ENCODE measurements around the gene PDE4D.

- no peak for TF ChIP-seq EZH2 (IDR thresholded peaks at IDR 0.05; ENCODE audit: insufficient read depth, low read length)
- TF ChIP-seq CTCF (IDR thresholded peaks at IDR 0.05; ENCODE audit: insufficient read depth, low read depth, low read length), result no peak
Observed at GRCh38 chr5:59709346-59709821, 184.1 kb downstream of the PDE4D start.

Data from astrocyte (in vitro differentiated cells and primary cell).